Measurements from ENCODE around the gene PRR36. TPM values are rescaled to one million over a fixed set of nuclear protein-coding genes. Genes with fewer than 3 reads are reported as not detected.

The PRR36 gene
- total RNA-seq, 2 experiments from 2014 or later, result 0.17 TPM; not detected in 1

DNA sequence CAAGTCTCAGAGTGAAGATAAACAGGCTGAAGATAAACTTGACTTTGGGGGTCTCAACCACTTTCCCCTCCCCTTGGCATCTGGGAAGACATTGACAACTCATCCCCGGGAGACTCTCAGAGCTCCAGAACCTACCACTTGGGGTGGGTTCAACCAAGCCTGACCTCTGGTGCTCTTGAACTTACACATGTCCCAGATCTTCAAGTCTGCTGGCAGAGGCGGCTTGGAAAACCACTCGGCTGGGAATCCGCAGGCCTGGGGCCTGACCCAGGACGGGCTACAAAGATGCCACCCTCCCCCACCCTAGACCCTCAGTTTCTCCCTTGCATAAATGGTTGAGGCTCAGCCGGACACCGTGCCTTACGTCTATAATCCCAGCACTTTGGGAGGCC is 14.6 kb upstream of the PRR36 start:
- Histone ChIP-seq H3K9me3 (ENCODE audit: low read length) (no peaks in the 10 kb centered on the region), H4K20me1 (ENCODE audit: insufficient read depth, low read length) (no peaks in the 10 kb centered on the region), H3K79me2 (ENCODE audit: insufficient read depth, low read depth, low read length) (no peaks in the 10 kb centered on the region), H3K27ac (ENCODE audit: low read depth, low read length, poor library complexity, severe bottlenecking) (no peak overlapping the region), H3K4me3 (ENCODE audit: low read depth, low read length, poor library complexity, severe bottlenecking) (no peak overlapping the region), H2AFZ (ENCODE audit: low read length) (no peak overlapping the region), H3K4me2 (ENCODE audit: low read length) (no peak overlapping the region), H3K36me3 (ENCODE audit: insufficient read depth, low read length) (no peaks in the 10 kb centered on the region), H3K9me2 (ENCODE audit: insufficient read depth, low read length) (no peaks in the 10 kb centered on the region), H3K4me1 (ENCODE audit: insufficient read depth, low read length, poor library complexity, severe bottlenecking) (no peaks in the 10 kb centered on the region)
- intact Hi-C loops (cut with micrococcal nuclease; ENCODE audit: unreplicated experiment), result no loop called here
- ChIA-PET POLR2A (no interaction called here), CTCF (ENCODE audit: unreplicated experiment) (no interaction called here)
- no peak for TF ChIP-seq EZH2phosphoT487 (IDR thresholded peaks at IDR 0.05; ENCODE audit: borderline replicate concordance, low read depth, low read length)
- TF ChIP-seq, protein P1, sequence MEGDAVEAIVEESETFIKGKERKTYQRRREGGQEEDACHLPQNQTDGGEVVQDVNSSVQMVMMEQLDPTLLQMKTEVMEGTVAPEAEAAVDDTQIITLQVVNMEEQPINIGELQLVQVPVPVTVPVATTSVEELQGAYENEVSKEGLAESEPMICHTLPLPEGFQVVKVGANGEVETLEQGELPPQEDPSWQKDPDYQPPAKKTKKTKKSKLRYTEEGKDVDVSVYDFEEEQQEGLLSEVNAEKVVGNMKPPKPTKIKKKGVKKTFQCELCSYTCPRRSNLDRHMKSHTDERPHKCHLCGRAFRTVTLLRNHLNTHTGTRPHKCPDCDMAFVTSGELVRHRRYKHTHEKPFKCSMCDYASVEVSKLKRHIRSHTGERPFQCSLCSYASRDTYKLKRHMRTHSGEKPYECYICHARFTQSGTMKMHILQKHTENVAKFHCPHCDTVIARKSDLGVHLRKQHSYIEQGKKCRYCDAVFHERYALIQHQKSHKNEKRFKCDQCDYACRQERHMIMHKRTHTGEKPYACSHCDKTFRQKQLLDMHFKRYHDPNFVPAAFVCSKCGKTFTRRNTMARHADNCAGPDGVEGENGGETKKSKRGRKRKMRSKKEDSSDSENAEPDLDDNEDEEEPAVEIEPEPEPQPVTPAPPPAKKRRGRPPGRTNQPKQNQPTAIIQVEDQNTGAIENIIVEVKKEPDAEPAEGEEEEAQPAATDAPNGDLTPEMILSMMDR (conservative IDR thresholded peaks at IDR 0.05; ENCODE audit: low read length), result no peak
- no peak for DNase-seq (ENCODE audit: low spot score)
- BruUV-seq (replicated peaks), result no TSS peak

DNA sequence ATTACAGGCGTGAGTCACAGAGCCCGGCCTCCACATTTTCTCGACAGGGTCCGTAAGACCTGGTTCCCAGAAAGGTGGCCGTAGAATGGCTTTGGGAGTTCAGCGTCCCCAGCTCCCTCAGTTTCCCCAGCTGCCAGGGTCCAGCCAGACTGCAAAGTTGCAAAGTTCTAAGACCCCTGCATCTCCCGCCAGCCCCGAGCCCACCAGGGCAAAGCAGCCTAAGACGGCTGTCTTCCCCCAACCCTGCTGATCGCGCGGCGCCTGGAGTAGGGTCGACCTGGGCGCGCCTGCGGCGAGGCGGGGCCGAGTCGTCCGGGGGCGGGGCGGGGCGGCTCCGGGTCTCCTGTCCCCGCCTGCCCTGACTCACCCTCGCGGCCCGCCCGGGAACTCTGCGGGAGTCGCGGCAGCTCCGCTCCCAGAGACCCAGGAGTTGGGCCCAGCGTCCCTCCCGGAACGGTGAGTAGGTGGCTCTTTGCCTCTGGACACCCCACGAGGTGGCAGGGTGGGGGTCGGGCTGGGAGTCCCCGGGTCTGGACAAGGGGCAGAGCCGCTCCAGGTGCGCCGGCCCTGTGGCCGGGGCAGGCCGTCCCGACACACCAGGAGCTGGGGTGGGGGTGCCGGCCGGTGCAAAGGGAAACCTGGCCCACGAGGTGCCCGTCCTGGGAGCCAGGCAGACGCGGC is 14.1 kb upstream of the PRR36 start, which contains the start of gene LRRC8E:
Gene LRRC8E (plus strand): TSS at position 366 of the 681 bp plus-strand sequence. CDS start 7,094 bp downstream, outside the sequence.
- TF ChIP-seq, protein P1 (conservative IDR thresholded peaks at IDR 0.05; ENCODE audit: low read length), result no peak
- no peak for TF ChIP-seq EZH2phosphoT487 (IDR thresholded peaks at IDR 0.05; ENCODE audit: borderline replicate concordance, low read depth, low read length)
- no TSS peak for BruUV-seq (replicated peaks)
- CTCF ChIA-PET (ENCODE audit: unreplicated experiment), result no interaction called here

DNA sequence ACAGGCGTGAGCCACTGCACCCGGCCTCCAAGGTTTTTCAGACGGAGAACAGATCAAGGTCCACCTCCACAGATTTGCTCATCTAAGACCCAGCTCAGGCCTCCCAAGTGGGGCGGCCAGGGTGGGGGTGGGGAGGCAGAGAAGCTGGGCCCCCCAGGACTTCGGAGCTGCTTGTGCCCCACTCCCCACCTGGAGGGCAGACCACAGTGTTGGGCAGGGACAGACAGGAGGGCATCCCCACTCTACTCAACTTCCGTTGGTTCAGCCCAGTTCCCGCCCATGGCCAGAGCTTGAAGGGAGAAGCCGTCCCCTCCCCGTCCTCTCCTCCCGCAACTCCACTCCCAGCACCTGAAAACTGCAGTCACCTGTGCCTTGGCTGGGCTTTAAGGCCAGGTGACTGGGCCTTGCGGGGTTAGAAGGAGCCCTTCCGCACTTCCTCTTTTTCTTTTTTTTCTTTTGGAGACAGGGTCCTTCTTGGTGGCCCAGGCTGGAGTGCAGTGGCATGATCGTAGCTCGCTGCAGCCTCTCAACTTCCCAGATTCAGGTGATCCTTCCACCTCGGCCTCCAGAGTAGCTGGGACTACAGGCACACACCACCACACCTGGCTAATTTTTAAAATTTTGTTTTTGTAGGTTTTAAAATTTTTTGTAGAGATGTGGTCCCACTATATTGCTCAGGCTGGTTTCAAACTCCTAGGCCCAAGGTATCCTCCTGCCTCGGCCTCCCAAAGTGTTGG is 13.4 kb upstream of the PRR36 start:
- H3K9me3 ChIP-seq (ENCODE audit: low read length), result no peaks in the 10 kb centered on the region
- H4K20me1 ChIP-seq (ENCODE audit: insufficient read depth, low read length), result no peaks in the 10 kb centered on the region
- no TSS peak for BruUV-seq (replicated peaks)
- TF ChIP-seq EZH2phosphoT487 (IDR thresholded peaks at IDR 0.05; ENCODE audit: borderline replicate concordance, low read depth, low read length), result no peak
- TF ChIP-seq, protein P1 (conservative IDR thresholded peaks at IDR 0.05; ENCODE audit: low read length), result no peak
- H2AFZ ChIP-seq (ENCODE audit: low read length), result no peak overlapping the region
- H3K9me2 ChIP-seq (ENCODE audit: insufficient read depth, low read length), result no peaks in the 10 kb centered on the region
- H3K79me2 ChIP-seq (ENCODE audit: insufficient read depth, low read depth, low read length), result no peaks in the 10 kb centered on the region
- H3K4me2 ChIP-seq (ENCODE audit: low read length), result no peak overlapping the region
- intact Hi-C loops (cut with micrococcal nuclease; ENCODE audit: unreplicated experiment), result no loop called here
- H3K4me3 ChIP-seq (ENCODE audit: low read depth, low read length, poor library complexity, severe bottlenecking), result no peak overlapping the region
- H3K27ac ChIP-seq (ENCODE audit: low read depth, low read length, poor library complexity, severe bottlenecking), result no peak overlapping the region
- no peaks in the 10 kb centered on the region for H3K4me1 ChIP-seq (ENCODE audit: insufficient read depth, low read length, poor library complexity, severe bottlenecking)
- no peak for DNase-seq (ENCODE audit: low spot score)
- ChIA-PET POLR2A (interaction anchor here (0.6 kb wide), 1 partner anchor 19 kb away, joined by 3 read pairs; no protein-coding TSS in a partner anchor), CTCF (ENCODE audit: unreplicated experiment) (no interaction called here)
- H3K36me3 ChIP-seq (ENCODE audit: insufficient read depth, low read length), result no peaks in the 10 kb centered on the region

More for the DNA sequence above, 14.1 kb upstream of the PRR36 start, which contains the start of gene LRRC8E:
- Histone ChIP-seq H4K20me1 (ENCODE audit: insufficient read depth, low read length) (no peaks in the 10 kb centered on the region), H3K27ac (ENCODE audit: low read depth, low read length, poor library complexity, severe bottlenecking) (no peak within 1 kb of the TSS), H3K9me2 (ENCODE audit: insufficient read depth, low read length) (no peaks in the 10 kb centered on the region), H3K4me3 (ENCODE audit: low read depth, low read length, poor library complexity, severe bottlenecking) (no peak within 1 kb of the TSS), H3K4me1 (ENCODE audit: insufficient read depth, low read length, poor library complexity, severe bottlenecking) (no peaks in the 10 kb centered on the region), H2AFZ (ENCODE audit: low read length) (no peak within 1 kb of the TSS), H3K9me3 (ENCODE audit: low read length) (no peaks in the 10 kb centered on the region), H3K79me2 (ENCODE audit: insufficient read depth, low read depth, low read length) (no peaks in the 10 kb centered on the region), H3K4me2 (ENCODE audit: low read length) (no peak within 1 kb of the TSS), H3K36me3 (ENCODE audit: insufficient read depth, low read length) (no peaks in the 10 kb centered on the region)
- intact Hi-C loops (cut with micrococcal nuclease; ENCODE audit: unreplicated experiment), result no loop called here
- DNase-seq (ENCODE audit: low spot score), result no peak
- POLR2A ChIA-PET, result no interaction called here

All from OCI-LY7 (cell line).